HepG2 (cell line): ENCODE measurements around the gene KIF26B.

Experiments
- CREB1 ChIP-seq, 2 experiments: fragments of 450-650 bp in 1 of 2; IDR thresholded peaks; 2 replicates each; pipeline ENCODE4 v1.6.1; 2016 to 2017; ENCODE audit warnings: control low read depth in 1 of 2, mild to moderate bottlenecking in 1 of 2, missing compliant biosample characterization in 1 of 2, missing genetic modification characterization in 1 of 2
- ZNF235 ChIP-seq: sonication (generic); formaldehyde crosslinking; IDR thresholded peaks from 2 replicates; pipeline ENCODE4 v1.8.1; 2023; ENCODE audit warnings: mild to moderate bottlenecking, missing genetic modification reagents, borderline replicate concordance
- TF ChIP-seq, protein P1 (sequence below): sonication (generic); formaldehyde crosslinking; IDR thresholded peaks from 2 replicates; pipeline ENCODE4 v1.5.0; 2020; ENCODE audit warnings: mild to moderate bottlenecking, missing genetic modification reagents, moderate library complexity

DNA sequence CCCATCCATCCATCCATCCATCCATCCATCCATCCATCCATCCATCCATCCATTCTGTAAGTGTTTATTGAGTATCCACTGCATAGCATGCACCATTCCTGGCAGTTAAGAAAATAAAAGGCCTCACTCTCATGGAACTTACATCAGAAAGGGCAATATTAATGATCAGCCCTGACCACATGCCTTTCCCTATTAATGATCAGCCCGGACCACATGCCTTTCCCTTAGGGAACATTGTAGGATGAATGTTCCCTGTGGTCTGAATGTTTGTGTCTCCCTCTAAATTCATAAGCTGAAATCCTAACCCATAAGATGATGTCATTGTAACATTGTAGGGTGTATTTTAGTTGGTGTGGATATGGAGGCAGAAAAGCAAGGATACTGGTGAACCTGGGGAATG is 365.8 kb downstream of the KIF26B start:
- TF ChIP-seq, protein P1, sequence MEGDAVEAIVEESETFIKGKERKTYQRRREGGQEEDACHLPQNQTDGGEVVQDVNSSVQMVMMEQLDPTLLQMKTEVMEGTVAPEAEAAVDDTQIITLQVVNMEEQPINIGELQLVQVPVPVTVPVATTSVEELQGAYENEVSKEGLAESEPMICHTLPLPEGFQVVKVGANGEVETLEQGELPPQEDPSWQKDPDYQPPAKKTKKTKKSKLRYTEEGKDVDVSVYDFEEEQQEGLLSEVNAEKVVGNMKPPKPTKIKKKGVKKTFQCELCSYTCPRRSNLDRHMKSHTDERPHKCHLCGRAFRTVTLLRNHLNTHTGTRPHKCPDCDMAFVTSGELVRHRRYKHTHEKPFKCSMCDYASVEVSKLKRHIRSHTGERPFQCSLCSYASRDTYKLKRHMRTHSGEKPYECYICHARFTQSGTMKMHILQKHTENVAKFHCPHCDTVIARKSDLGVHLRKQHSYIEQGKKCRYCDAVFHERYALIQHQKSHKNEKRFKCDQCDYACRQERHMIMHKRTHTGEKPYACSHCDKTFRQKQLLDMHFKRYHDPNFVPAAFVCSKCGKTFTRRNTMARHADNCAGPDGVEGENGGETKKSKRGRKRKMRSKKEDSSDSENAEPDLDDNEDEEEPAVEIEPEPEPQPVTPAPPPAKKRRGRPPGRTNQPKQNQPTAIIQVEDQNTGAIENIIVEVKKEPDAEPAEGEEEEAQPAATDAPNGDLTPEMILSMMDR (CRISPR knock-in tag) = no peak
- TF ChIP-seq CREB1 (IDR thresholded peaks at IDR 0.05) = no peak
- TF ChIP-seq CREB1 (CRISPR knock-in tag; IDR thresholded peaks at IDR 0.05) = no peak
- no peak for TF ChIP-seq ZNF235
